ENCODE results near the gene ZNF45.

ZNF45 gene

DNA sequence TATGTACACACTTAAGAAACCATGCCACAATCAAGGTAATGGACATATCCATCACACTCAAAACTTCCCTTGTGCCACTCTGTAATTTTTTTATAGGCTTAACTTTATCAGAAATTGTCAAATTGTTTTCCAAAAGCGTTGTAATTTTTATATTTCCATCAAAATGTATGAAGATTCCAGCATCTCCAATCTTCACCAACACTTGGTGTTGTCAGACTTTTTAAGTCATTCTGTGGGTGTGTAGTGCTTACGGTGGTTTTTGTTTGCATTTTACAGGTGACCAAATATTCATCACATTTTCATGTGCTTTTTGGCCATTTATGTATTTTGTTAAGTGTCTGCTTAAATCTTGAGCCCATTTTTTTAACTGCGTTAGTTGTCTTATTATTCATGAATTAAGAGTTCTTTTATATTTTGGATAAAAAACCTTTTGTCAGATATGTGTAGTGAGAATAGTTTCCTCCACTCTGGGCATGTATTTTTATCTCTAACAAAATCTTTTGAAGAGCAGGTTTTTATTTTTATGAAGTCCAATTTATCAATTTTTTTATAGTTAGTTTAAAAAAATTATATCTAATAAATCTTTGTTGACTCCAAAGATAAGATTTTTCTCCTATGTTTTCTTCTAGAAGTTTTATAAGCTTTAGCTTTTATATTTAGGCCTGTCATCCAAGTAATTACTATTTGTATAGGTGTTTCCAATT is 4.6 kb upstream of the ZNF45 start:
- H3K27ac Mint-ChIP-seq, result no peak overlapping the region
- H3K4me1 Mint-ChIP-seq (ENCODE audit: low read depth), result peaks cover 4% of the 10 kb centered on the region
- H3K36me3 Mint-ChIP-seq (ENCODE audit: low read depth), result peaks cover 5% of the 10 kb centered on the region
- H3K27me3 Mint-ChIP-seq, result peaks cover 8% of the 10 kb centered on the region
- H3K4me3 Mint-ChIP-seq, result no peak overlapping the region
- peaks cover 12% of the 10 kb centered on the region for H3K9me3 Mint-ChIP-seq

DNA sequence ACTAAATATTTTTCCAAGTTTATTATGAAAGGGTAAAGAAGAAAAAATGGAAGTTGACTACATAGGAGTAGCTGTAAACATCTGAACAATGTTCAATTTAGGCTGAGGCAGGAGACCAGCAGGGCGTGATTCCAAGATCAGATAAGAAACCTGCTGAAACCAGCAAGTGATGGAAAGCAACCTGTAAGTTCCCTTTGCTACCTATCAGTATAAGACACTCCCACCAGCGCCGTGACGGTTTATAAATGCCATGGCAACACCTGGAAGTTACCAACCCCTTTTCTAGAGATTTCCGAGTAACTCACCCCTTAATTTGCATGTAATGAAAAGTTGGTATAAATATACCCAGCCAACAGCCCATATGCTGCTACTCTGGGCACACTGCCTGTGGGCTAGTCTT is 1.1 kb upstream of the ZNF45 start:
- Mint-ChIP-seq H3K27ac (no peak overlapping the region), H3K27me3 (no peaks in the 10 kb centered on the region), H3K4me1 (ENCODE audit: low read depth) (peaks cover 16% of the 10 kb centered on the region), H3K36me3 (ENCODE audit: low read depth) (peaks cover 28% of the 10 kb centered on the region), H3K9me3 (peaks cover 12% of the 10 kb centered on the region), H3K4me3 (no peak overlapping the region)

DNA sequence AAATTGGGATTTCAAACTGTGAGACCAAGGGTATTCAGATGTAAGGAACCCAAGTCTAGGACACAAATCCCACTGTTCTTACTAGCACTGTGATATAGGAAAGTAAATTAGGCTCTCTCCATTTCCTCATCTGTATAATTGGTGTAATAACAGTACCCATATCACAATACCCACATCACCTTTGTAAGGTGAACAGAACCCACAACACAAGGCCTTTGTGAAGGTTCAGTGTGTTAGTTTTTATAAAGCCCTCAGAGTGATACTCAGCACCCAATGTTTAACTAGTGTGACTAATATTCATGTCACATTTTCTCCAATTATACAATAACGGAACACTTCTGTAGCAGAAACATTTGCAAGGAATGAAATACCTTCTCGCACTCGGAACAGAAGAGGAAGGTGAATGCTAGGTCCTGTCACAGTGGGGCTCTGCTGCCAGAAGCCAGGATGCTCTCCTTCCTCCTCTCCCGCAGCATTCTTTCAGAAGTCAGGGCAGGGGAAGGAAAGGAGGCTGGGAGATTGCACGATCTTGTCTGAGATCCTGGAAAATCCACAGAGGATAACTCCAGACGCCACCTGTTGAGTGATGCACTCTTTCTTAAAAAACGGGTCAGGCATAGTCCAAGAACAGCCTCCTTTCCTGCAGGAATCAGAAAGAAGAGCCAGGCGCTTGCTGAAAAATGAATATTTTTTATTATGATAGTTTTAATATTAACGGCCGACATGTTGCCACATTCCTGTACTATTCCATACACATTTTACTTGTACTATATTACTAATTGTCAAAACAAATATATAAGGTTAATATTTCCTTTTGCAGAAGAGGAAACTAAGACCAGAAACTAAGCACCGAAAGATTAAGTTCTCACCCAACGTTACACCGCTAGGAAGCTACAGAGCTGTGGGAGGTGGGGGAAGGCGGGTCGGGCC is 762 bp downstream of the ZNF45 start:
- Mint-ChIP-seq H3K9me3 (peaks cover 9% of the 10 kb centered on the region), H3K27me3 (no peaks in the 10 kb centered on the region), H3K4me3 (peak overlapping the region; percentile 93), H3K36me3 (ENCODE audit: low read depth) (peaks cover 41% of the 10 kb centered on the region), H3K27ac (peak overlapping the region; percentile 91), H3K4me1 (ENCODE audit: low read depth) (peaks cover 16% of the 10 kb centered on the region)

DNA sequence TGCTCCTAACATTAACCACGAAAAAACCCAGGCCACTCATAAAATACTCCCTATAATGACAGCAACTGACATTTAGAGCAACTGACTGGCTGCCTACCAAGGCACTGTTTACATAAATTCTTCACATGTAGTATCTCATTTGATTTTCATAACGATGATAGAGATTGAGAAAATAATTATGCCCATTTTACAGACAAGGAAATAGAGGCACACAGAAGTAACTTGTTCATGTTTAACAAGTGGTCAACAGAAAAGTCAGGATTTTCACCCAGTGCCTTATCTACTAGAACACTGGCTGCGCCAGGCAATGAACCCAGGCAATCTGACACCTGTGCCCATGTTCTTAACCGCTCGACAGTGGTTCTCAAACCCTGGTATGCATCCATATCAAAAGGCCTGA is 6.3 kb downstream of the ZNF45 start:
- no peaks in the 10 kb centered on the region for H3K27me3 Mint-ChIP-seq
- no peak overlapping the region for H3K27ac Mint-ChIP-seq
- H3K36me3 Mint-ChIP-seq (ENCODE audit: low read depth), result peaks cover 94% of the 10 kb centered on the region
- peaks cover 6% of the 10 kb centered on the region for H3K4me1 Mint-ChIP-seq (ENCODE audit: low read depth)
- H3K4me3 Mint-ChIP-seq, result no peak overlapping the region
- H3K9me3 Mint-ChIP-seq, result peaks cover 13% of the 10 kb centered on the region

DNA sequence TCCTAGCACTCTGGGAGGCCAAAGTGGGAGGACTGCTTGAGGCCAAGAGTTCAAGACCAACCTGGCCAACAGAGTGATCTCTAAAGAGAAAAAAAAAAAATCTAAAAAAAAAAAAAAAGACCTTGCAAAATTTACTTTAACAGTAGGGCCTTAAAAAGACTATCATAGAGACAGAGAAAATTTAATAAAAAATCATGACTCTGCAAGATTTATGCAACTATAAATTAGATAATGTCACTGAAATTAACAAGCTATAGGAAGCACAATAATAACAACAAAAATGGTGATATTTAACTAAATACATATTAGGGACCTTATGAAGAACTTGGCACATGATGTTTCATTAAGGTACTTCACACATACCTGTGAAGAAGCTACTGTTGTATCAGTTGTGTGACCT is 11.2 kb downstream of the ZNF45 start:
- Mint-ChIP-seq H3K27ac (no peak overlapping the region), H3K9me3 (peaks cover 40% of the 10 kb centered on the region), H3K27me3 (no peaks in the 10 kb centered on the region), H3K4me3 (no peak overlapping the region), H3K36me3 (ENCODE audit: low read depth) (peaks cover 96% of the 10 kb centered on the region), H3K4me1 (ENCODE audit: low read depth) (no peaks in the 10 kb centered on the region)

DNA sequence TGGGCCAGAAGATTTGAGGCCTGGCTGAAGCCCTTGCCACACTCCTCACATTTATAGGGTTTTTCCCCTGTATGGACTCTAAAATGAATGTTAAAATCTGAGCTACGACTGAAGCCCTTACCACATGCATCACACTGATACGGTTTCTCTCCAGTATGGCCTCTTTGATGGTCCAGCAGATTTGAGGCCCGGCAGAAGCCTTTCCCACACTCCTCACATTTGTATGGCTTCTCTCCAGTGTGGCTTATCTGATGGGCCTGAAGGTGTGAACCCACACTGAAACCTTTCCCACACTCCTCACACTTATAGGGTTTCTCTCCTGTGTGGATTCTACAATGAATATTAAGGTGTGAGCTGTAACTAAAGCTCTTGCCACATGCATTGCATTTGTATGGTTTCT is 21.0 kb downstream of the ZNF45 start:
- H3K27ac Mint-ChIP-seq, result no peak overlapping the region
- peaks cover 81% of the 10 kb centered on the region for H3K36me3 Mint-ChIP-seq (ENCODE audit: low read depth)
- H3K4me3 Mint-ChIP-seq, result no peak overlapping the region
- no peaks in the 10 kb centered on the region for H3K4me1 Mint-ChIP-seq (ENCODE audit: low read depth)
- no peaks in the 10 kb centered on the region for H3K27me3 Mint-ChIP-seq
- peaks cover 63% of the 10 kb centered on the region for H3K9me3 Mint-ChIP-seq

DNA sequence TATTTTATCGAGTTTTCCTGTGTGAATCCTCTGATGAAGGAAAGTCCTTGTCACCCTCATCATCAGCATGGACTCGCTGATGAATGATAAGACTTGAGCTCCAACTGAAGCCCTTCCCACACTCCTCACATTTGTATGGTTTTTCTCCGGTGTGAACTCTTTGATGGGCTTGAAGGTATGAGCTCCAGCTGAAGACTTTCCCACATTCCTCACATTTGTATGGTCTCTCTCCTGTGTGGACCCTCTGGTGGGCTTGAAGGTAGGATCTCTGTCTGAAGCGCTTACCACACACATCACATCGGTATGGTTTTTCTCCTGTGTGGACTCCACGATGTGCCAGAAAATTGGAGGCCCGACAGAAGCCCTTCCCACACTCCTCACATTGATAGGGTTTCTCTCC is 21.7 kb downstream of the ZNF45 start:
- peaks cover 62% of the 10 kb centered on the region for H3K9me3 Mint-ChIP-seq
- H3K36me3 Mint-ChIP-seq (ENCODE audit: low read depth), result peaks cover 76% of the 10 kb centered on the region
- no peak overlapping the region for H3K27ac Mint-ChIP-seq
- no peak overlapping the region for H3K4me3 Mint-ChIP-seq
- no peaks in the 10 kb centered on the region for H3K27me3 Mint-ChIP-seq
- H3K4me1 Mint-ChIP-seq (ENCODE audit: low read depth), result no peaks in the 10 kb centered on the region

DNA sequence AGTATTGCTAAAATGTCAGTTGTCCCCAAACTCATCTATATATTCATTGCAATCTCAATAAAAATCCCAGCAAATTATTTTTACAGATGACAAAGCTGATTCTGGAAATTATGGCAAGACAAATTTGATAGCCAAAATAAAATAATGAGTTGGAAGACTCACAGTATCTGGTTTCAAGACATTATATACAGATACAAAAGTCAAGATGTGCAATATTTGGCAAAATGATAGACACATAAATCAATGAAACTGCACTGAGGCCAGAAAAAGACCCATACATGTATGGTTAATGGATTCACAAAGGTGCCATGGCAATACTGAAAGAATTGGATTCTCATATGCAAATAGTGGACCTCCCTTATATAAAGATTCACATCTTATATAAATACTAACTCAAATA is 24.2 kb downstream of the ZNF45 start:
- H3K4me3 Mint-ChIP-seq, result no peak overlapping the region
- H3K4me1 Mint-ChIP-seq (ENCODE audit: low read depth), result no peaks in the 10 kb centered on the region
- no peaks in the 10 kb centered on the region for H3K27me3 Mint-ChIP-seq
- peaks cover 69% of the 10 kb centered on the region for H3K9me3 Mint-ChIP-seq
- H3K36me3 Mint-ChIP-seq (ENCODE audit: low read depth), result peaks cover 62% of the 10 kb centered on the region
- H3K27ac Mint-ChIP-seq, result no peak overlapping the region

DNA sequence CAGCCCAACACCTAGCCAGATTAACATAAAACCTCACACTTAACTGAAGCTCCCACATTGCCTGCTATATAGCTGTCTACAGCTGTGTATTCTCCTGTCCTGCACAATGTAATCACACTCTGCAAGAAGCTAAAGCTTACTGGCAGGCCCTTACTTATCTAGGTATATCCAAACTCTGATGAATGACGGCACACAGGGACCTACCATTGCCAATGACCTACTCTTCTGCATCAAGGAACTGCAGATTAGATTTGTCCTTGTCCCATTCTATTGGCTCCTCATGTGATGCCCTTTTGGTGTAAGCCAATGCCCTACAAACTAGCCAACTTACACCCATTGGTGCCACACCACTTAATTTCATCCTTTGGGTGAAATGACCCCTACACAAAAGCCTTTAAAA is 26.4 kb downstream of the ZNF45 start:
- Mint-ChIP-seq H3K27me3 (no peaks in the 10 kb centered on the region), H3K36me3 (ENCODE audit: low read depth) (peaks cover 55% of the 10 kb centered on the region), H3K9me3 (peaks cover 70% of the 10 kb centered on the region), H3K4me1 (ENCODE audit: low read depth) (no peaks in the 10 kb centered on the region), H3K27ac (no peak overlapping the region), H3K4me3 (no peak overlapping the region)

DNA sequence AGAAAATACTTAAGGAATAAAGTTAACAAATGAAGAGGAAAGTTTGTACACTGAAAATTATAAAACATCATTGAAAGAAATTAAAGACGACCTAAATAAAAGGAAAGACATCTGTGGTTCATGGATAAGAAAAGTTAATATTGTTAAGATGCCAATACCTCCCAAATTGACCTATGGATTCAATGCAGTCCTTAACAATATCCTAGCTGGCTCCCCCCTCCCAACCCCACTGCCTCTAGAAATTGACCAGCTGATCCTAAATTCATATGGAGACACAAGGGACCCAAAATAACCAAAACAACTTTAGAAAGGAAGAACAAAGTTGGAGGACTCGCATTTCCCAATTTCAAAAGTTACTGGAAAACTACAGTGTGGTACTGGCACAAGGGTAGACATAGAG is 28.3 kb downstream of the ZNF45 start:
- Mint-ChIP-seq H3K4me1 (ENCODE audit: low read depth) (peaks cover 7% of the 10 kb centered on the region), H3K27ac (no peak overlapping the region), H3K9me3 (peaks cover 64% of the 10 kb centered on the region), H3K27me3 (no peaks in the 10 kb centered on the region), H3K4me3 (no peak overlapping the region), H3K36me3 (ENCODE audit: low read depth) (peaks cover 49% of the 10 kb centered on the region)

DNA sequence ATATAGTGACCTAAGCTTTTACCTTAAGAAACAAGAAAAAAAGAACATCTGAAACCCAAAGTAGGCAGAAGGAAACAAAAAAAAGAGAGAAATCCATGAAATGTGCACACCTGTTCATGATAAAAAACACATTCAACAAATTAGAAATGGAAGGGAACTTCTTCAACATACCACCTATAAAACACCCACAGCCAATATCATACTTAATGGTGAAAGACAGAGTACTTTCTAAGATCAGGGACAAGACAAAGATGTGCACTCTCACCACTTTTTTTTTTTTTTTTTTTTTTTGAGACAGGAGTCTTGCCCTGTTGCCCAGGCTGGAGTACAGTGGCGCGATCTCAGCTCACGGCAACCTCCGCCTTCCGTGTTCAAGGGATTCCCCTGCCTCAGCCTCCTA is 29.2 kb downstream of the ZNF45 start:
- H3K27ac Mint-ChIP-seq, result no peak overlapping the region
- no peaks in the 10 kb centered on the region for H3K27me3 Mint-ChIP-seq
- H3K36me3 Mint-ChIP-seq (ENCODE audit: low read depth), result peaks cover 50% of the 10 kb centered on the region
- no peak overlapping the region for H3K4me3 Mint-ChIP-seq
- peaks cover 68% of the 10 kb centered on the region for H3K9me3 Mint-ChIP-seq
- H3K4me1 Mint-ChIP-seq (ENCODE audit: low read depth), result peaks cover 16% of the 10 kb centered on the region

DNA sequence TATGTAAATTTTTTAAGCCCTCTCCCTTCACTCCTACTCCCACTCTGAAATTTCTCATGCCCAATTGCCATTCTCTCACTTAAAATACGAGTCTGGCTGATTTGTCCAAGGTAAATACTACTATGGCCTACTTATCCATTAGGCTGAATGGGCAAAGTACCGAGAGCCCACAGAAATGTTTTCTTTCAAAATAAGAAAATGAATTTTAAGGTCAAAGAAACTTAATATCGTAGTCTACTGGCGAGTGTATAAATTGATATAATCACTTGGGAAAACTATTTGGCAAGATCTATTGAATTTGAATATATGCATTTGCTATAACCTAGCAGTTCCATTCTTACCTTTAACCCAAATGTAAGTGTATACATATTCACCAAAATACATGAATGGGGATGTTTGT is 32.7 kb downstream of the ZNF45 start:
- Mint-ChIP-seq H3K9me3 (peaks cover 62% of the 10 kb centered on the region), H3K4me3 (peak overlapping the region; percentile 86), H3K27me3 (no peaks in the 10 kb centered on the region), H3K27ac (peak overlapping the region; percentile 43), H3K4me1 (ENCODE audit: low read depth) (peaks cover 18% of the 10 kb centered on the region), H3K36me3 (ENCODE audit: low read depth) (peaks cover 65% of the 10 kb centered on the region)

DNA sequence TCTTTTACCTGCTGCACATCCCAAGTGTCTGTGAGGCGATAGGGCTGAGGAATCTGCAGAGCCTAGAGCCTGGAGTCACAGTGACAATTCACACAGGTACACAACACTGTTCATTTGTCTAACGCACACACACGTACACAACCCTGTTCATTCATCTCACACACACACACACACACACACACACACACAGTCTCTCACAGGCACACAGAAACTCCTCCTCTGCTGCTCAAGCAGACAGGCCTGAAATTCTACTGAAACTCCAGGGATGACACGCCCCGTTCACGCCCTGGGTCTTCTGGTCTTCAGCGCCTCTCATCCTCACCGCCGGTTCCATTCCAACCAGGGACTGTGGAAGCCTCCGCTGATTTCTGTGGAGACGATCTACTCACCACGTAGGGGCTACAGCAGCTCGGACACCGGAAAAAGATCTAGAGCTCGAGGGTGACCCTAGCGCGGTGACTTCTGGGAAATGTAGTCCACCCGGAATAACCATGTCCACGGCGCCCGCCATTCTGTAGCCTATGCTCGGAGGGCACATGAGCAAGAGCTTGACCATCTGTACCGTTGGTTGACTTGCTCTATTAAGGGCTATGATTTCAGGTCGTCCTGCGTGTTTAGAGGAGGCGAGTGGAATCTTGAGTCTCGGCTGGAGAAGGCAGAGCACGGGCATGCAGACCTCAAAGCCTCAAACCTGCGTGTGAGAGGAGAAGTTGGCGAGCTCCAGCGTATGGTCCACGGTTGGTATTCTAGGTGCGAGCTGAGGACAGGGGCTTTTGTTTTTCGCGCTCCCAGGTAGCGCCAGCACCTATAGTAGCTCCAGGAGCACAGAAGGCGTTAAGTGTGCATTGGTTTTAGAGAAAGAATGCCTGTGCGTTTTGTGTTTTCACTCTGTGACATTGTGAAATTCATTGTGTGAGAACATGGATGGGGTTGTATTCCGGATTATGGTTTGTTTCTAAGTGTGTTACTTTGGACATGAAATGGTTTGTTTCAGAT is 33.4 kb downstream of the ZNF45 start:
- Mint-ChIP-seq H3K9me3 (peaks cover 55% of the 10 kb centered on the region), H3K27me3 (no peaks in the 10 kb centered on the region), H3K4me3 (peak overlapping the region; percentile 86), H3K36me3 (ENCODE audit: low read depth) (peaks cover 64% of the 10 kb centered on the region), H3K27ac (peak overlapping the region; percentile 80), H3K4me1 (ENCODE audit: low read depth) (peaks cover 18% of the 10 kb centered on the region)

DNA sequence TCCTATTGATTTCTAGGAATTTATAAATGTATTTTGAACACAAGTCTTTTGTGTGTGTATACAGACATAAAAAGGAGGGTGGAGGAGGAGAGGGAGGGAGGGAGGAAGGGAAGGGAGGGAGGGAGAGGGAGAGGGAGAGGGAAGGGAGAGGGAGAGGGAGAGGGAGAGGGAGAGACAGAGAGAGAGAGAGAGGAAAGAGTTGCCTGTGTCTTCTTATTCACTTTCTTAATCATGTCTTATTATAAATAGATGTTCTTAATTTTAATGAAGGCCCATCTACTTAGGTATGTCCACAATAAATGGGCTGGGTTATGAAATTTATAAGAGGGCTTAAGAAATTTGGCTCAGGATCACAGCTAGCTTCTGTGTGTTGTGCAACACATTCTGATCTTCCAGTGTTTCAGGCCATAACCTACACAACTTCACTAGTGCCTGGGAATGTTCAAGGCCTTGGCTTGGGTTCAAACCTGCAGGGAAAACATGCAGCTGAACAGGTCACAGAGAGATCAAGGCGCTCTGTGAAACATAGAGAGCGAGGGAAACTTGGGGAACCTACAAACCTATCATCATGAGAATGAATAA is 39.3 kb downstream of the ZNF45 start:
- no peak overlapping the region for H3K27ac Mint-ChIP-seq
- no peak overlapping the region for H3K4me3 Mint-ChIP-seq
- peaks cover 41% of the 10 kb centered on the region for H3K36me3 Mint-ChIP-seq (ENCODE audit: low read depth)
- H3K27me3 Mint-ChIP-seq, result no peaks in the 10 kb centered on the region
- peaks cover 51% of the 10 kb centered on the region for H3K9me3 Mint-ChIP-seq
- H3K4me1 Mint-ChIP-seq (ENCODE audit: low read depth), result peaks cover 1% of the 10 kb centered on the region

All from stimulated activated naive CD8-positive, alpha-beta T cell treated with anti-CD3 and anti-CD28 coated beads, Interleukin-15, Interleukin-2, amounts not matched to agents 100 ng/mL and 50 ng/mL, for 24 hours (primary cell).